AG10803 (cell line): ENCODE results near the gene FBXL16.

Experiments
- DNase-seq: peaks from one replicate; pipeline ENCODE4 v3.0.0; 2010; ENCODE audit warnings: low read depth
- H3K4me3 ChIP-seq: 2 replicates; pipeline ENCODE4 v1.5.1; 2011; ENCODE audit warnings: mild to moderate bottlenecking, low read length, control low read depth
- TF ChIP-seq, protein P1 (sequence below): conservative IDR thresholded peaks from 2 replicates; pipeline ENCODE4 v1.5.1; 2011; ENCODE audit warnings: mild to moderate bottlenecking, low read length, control low read depth, inconsistent platforms

FBXL16 gene

DNA sequence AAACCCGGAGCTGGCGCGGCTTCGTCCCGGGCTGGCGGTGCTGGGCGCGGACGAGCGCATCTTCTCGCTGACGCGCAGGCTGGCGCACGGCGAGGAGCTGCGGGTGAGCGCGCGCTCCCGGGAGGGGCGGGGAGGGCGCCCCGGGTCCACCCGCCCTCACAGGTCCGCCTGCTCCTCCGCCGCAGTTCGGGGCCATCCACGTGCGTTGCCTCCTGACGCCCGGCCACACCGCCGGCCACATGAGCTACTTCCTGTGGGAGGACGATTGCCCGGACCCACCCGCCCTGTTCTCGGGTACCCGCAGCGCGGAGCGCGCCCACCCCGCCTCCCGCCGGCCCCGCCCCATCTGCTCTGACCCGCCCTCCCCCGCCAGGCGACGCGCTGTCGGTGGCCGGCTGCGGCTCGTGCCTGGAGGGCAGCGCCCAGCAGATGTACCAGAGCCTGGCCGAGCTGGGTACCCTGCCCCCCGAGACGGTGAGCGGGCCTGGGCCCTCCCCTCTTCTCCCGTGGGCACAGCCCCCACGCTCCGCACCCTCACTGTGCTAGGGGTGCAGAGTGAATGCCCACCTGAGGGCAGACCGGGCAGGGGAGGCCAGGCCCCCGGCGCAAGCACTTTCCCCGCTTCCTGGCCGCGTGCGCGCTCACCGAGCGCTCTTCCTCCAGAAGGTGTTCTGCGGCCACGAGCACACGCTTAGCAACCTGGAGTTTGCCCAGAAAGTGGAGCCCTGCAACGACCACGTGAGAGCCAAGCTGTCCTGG, 22.7 kb upstream of the FBXL16 start:
- TF ChIP-seq, protein P1, sequence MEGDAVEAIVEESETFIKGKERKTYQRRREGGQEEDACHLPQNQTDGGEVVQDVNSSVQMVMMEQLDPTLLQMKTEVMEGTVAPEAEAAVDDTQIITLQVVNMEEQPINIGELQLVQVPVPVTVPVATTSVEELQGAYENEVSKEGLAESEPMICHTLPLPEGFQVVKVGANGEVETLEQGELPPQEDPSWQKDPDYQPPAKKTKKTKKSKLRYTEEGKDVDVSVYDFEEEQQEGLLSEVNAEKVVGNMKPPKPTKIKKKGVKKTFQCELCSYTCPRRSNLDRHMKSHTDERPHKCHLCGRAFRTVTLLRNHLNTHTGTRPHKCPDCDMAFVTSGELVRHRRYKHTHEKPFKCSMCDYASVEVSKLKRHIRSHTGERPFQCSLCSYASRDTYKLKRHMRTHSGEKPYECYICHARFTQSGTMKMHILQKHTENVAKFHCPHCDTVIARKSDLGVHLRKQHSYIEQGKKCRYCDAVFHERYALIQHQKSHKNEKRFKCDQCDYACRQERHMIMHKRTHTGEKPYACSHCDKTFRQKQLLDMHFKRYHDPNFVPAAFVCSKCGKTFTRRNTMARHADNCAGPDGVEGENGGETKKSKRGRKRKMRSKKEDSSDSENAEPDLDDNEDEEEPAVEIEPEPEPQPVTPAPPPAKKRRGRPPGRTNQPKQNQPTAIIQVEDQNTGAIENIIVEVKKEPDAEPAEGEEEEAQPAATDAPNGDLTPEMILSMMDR = no peak
- peak overlapping the region; percentile 67 for H3K4me3 ChIP-seq
- DNase-seq = peak; percentile 72

DNA sequence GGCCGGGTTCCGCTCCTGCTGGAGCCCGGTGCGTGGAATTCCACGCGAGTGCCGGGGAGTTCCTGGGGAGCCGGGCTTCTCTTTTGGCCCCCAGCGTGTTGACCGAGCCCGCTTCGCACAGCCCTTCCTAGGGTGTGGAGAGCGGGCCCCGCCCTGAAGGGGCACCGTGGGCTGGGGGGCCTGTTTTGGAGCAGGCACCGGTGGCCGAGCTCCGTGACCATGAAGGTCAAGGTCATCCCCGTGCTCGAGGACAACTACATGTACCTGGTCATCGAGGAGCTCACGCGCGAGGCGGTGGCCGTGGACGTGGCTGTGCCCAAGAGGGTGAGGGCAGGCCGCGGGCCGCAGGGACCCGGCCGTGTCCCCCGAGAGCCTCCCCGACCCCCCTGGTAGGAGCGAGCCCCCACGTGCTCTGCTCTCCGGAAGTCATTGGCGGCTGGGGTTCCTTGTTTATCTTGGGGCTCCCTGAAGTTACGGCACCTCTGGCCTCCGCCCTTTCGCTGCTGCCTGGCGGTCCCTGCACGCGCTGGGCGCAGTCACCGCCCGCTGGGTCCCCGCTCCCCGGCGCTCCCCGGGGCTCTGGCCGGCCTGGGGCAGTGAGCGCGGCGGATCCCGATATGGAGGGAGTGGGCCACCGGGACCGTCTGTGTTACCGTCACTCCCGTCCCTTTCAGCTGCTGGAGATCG, 21.8 kb upstream of the FBXL16 start:
- TF ChIP-seq, protein P1 = no peak
- H3K4me3 ChIP-seq = peak overlapping the region; percentile 67
- DNase-seq = no peak

DNA sequence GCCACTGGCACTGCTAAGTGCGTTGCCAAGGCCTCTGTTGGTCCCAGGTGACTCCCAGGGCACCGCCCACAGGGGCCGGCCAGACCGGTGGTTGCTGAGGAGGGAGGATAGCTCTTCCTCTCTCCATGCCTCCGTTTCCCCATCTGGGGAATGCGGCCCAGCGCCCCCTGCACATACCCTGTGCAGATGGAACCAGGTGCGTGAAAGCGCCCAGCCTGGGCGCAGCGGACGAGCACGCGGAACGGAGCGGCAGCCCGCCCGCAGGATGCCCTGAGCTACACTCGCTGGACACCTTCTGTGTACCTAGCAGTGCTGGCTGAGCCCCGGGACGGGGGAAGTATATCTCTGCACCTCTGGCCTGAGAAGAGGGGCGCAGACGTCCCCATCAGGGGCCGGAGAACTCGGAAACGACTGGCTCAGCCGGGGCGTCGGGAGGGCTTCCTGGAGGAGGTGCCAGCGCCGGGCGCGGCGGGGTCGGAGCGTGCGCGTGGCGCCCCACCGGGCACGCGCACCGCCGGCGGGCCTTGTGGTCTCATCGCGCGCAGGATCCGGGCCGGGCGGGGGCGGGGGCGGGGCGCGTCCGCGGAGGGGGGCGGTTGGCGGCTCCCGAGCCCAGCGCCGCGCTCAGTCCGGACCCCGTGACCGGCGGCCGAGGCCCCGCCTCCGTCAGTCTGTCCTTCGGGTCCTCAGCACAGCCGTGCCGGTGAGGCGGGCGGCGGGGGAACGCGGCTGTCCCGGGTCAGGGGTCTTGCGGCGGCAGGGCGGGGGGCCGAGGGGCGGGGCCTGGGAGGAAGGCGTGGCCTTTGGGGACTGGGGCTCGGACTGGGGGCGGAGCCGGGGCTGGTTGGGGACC, 21.1 kb upstream of the FBXL16 start, which contains the start of the genes CCDC78 and HAGHL:
Gene CCDC78, minus strand, starts transcription at position 6 of the 853 bp plus-strand sequence. CDS start 76 bp downstream, outside the sequence.
Gene HAGHL, plus strand, starts transcription at position 669 of the 853 bp plus-strand sequence. CDS start 404 bp downstream, outside the sequence.
- DNase-seq = peak; percentile 20
- TF ChIP-seq, protein P1 = no peak
- peak within 1 kb of the TSS; percentile 67 for H3K4me3 ChIP-seq

DNA sequence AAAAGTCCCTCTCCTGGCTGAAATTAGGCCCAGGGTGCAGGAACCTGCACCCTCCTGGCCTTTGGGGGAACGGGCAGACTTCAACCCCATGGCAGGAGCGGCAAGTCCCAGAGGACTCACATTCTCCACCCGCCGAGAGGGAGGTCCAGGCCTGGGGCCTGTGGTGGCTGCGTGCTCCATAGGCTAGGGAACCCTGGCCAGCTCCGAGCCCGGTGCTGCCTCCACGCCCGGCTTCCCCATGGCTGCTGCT, 20.5 kb upstream of the FBXL16 start:
- no peak overlapping the region for H3K4me3 ChIP-seq
- DNase-seq = no peak
- TF ChIP-seq, protein P1 = no peak

DNA sequence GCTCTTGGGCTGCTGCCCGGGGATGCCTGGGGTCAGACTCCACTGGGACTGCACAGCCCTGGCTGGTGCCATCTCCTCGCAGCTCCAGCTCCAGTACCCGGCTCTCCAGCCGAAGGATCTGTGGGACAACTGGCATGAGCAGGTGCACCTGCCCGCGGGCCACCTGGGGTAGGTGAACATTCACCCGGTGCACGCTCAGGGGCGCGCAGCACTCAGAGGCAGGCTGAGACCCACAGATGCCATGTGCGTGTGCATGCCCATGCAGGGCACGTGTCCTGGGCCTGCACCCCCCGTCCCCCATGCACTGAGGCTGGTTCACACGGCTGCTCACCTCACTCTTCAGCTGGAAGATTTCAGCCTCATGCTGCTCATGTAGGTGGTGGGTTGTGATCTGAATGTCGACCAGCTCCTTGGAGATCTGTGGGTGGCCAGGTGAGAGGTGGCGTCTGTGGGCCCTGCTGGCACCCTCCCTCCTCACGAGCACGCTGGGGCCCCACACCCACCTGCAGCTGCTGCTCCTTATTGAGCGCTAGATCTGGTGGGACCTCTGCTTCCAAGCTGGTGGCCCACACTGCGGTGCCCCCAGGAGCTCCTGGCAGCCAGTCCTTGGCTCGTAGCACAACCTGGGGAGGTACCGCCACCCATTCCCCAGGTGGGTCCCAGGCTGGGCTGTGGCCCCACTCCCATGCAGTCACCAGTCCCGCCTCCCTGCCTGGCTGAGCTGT, 20.0 kb upstream of the FBXL16 start:
- DNase-seq = no peak
- no peak overlapping the region for H3K4me3 ChIP-seq
- TF ChIP-seq, protein P1 = no peak

DNA sequence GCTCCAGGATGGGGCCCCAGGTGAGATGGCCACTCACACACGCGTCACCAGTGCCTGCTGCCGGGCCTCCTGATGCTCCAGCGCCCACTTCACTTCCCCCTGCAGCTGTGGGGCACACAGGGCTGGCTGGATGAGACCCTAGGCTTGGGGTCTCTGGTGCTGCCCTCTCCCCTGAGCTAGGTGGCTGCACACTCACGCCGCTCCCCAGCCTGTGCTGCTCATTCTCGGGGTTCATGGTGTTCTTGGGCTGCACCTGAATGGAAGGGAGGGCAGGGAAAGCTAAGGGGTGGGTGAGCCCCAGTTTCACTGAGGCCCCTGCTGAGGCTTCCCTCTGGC, 19.4 kb upstream of the FBXL16 start:
- H3K4me3 ChIP-seq = no peak overlapping the region
- TF ChIP-seq, protein P1 = no peak
- DNase-seq = no peak
